HepG2 (cell line): ENCODE measurements around the gene TM4SF5. TPM values are rescaled to one million over a fixed set of nuclear protein-coding genes. Genes with fewer than 3 reads are reported as not detected.

ENCODE experiments used
- ATAC-seq: fragments of 200-7000 bp; cut with Tn5 transposase; 3 replicates; pipeline ENCODE4 v1.9.1; 2020; ENCODE audit warnings: mild to moderate bottlenecking, moderate library complexity
- BruUV-seq: library from RNA; stranded (reverse); fragments of 400-500 nt; replicated peaks from 2 replicates; lab custom pipeline; 2021; lab: Mats Ljungman, UMichigan
- CTCF ChIA-PET: fragments of 300-600 bp; formaldehyde crosslinking; extraction: SDS; loops from one replicate; lab custom pipeline; 2021; ENCODE audit warnings: low total read pairs, inconsistent platforms, low intra/inter-chr PET ratio; lab: Yijun Ruan, JAX
- POLR2A ChIA-PET: fragments of 350-600 bp; sonication (Branson Sonifier 250); formaldehyde crosslinking; loops from one replicate; lab custom pipeline; 2020; ENCODE audit warnings: antibody characterized with exemption, inconsistent platforms; lab: Yijun Ruan, JAX
- DNase-seq: peaks from one replicate; pipeline ENCODE4 v3.0.0-alpha.2; 2015; ENCODE audit warnings: low spot score
- FAIRE-seq: peaks from 3 replicates; lab custom pipeline; 2011; peaks lifted over from hg19 to GRCh38; lab: Jason Lieb, UNC
- H2AFZ ChIP-seq: one replicate; pipeline ENCODE4 v1.6.1; 2011; ENCODE audit warnings: low read length, inconsistent platforms
- H3K27ac ChIP-seq: fragments of 300-600 bp; 3 replicates; pipeline ENCODE4 v1.8.0; 2011; ENCODE audit warnings: mixed run types, mild to moderate bottlenecking, mixed read lengths, low read length, inconsistent platforms; ENCODE audit not compliant: insufficient read depth; ENCODE audit errors: extremely low read length
- H3K27me3 ChIP-seq, 2 experiments: fragments of 200-600 bp in 1 of 2; 2 replicates in 1 of 2; 3 replicates in 1 of 2; pipeline versions ENCODE4 v1.6.0 to v1.8.0; 2011; ENCODE audit warnings: low read length in 2 of 2, mild to moderate bottlenecking in 2 of 2, moderate library complexity in 2 of 2, inconsistent platforms in 1 of 2; ENCODE audit not compliant: insufficient read depth in 2 of 2, control insufficient read depth in 1 of 2
- H3K36me3 ChIP-seq, 2 experiments: fragments of 200-600 bp in 1 of 2; replicated peaks in 1 of 2; 2 replicates in 1 of 2; 3 replicates in 1 of 2; pipeline versions ENCODE4 v1.5.1 to v1.8.0; 2011; ENCODE audit warnings: low read length in 2 of 2, inconsistent platforms in 1 of 2; ENCODE audit not compliant: insufficient read depth in 2 of 2, control insufficient read depth in 1 of 2
- H3K4me1 ChIP-seq: 2 replicates; pipeline ENCODE4 v1.5.1; 2012; ENCODE audit warnings: low read length, inconsistent platforms; ENCODE audit not compliant: insufficient read depth
- H3K4me2 ChIP-seq: 2 replicates; pipeline ENCODE4 v1.6.0; 2011; ENCODE audit warnings: low read depth, low read length, inconsistent platforms
- H3K4me3 ChIP-seq, 3 experiments: fragments of 200-600 bp in 1 of 3; sonication (generic), shearing (Covaris generic) in 1 of 3; replicated peaks in 1 of 3; 2 replicates each; pipeline ENCODE4 v1.5.1; 2011 to 2016; ENCODE audit warnings: low read length in 3 of 3, inconsistent platforms in 2 of 3, low read depth in 2 of 3, mild to moderate bottlenecking in 2 of 3, control low read depth in 1 of 3, mixed read lengths in 1 of 3; ENCODE audit not compliant: insufficient read depth in 1 of 3
- H3K79me2 ChIP-seq: one replicate; pipeline ENCODE4 v1.6.1; 2011; ENCODE audit warnings: low read length, inconsistent platforms; ENCODE audit not compliant: insufficient read depth
- H3K9ac ChIP-seq: 2 replicates; pipeline ENCODE4 v1.6.0; 2011; ENCODE audit warnings: mild to moderate bottlenecking, low read depth, low read length, inconsistent platforms; ENCODE audit not compliant: insufficient read depth
- H3K9me3 ChIP-seq: 2 replicates; pipeline ENCODE4 v1.5.1; 2012; ENCODE audit warnings: mild to moderate bottlenecking, low read length
- H4K20me1 ChIP-seq: 2 replicates; pipeline ENCODE4 v1.6.0; 2011; ENCODE audit warnings: inconsistent platforms, mild to moderate bottlenecking, low read length, moderate library complexity; ENCODE audit not compliant: insufficient read depth
- CEBPG ChIP-seq: IDR thresholded peaks from 2 replicates; pipeline ENCODE4 v1.6.1; 2016
- FOXK1 ChIP-seq: sonication (generic); formaldehyde crosslinking; IDR thresholded peaks from 2 replicates; pipeline ENCODE4 v1.4.0; 2020; ENCODE audit warnings: low read depth, missing genetic modification reagents, borderline replicate concordance
- GMEB1 ChIP-seq: sonication (generic); formaldehyde crosslinking; IDR thresholded peaks from 2 replicates; pipeline ENCODE4 v1.5.1; 2020; ENCODE audit warnings: missing genetic modification reagents, mild to moderate bottlenecking, borderline replicate concordance
- KDM5A ChIP-seq: fragments of 200-600 bp; sonication (generic); IDR thresholded peaks from 2 replicates; pipeline ENCODE4 v1.7.0; 2018; ENCODE audit warnings: antibody characterized with exemption, mild to moderate bottlenecking, low read length, borderline replicate concordance
- SKI ChIP-seq: fragments of 450-650 bp; IDR thresholded peaks from one replicate; pipeline ENCODE4 v1.6.1; 2018; ENCODE audit warnings: mild to moderate bottlenecking; ENCODE audit not compliant: partially characterized antibody
- TERF1 ChIP-seq: sonication (generic); formaldehyde crosslinking; IDR thresholded peaks from 2 replicates; pipeline ENCODE4 v1.8.0; 2022; ENCODE audit warnings: mild to moderate bottlenecking, missing genetic modification reagents, moderate library complexity
- ZFP36L1 ChIP-seq: sonication (generic); formaldehyde crosslinking; IDR thresholded peaks from 2 replicates; pipeline ENCODE4 v1.8.0; 2022; ENCODE audit warnings: mild to moderate bottlenecking, missing genetic modification reagents, moderate library complexity
- ZNF772 ChIP-seq: sonication (generic); formaldehyde crosslinking; IDR thresholded peaks from 2 replicates; pipeline ENCODE4 v1.5.0; 2020; ENCODE audit warnings: mild to moderate bottlenecking, missing genetic modification reagents
- ZNF784 ChIP-seq: sonication (generic); formaldehyde crosslinking; IDR thresholded peaks from 2 replicates; pipeline ENCODE4 v1.5.1; 2020; ENCODE audit warnings: missing genetic modification reagents, mild to moderate bottlenecking, borderline replicate concordance
- ZSCAN30 ChIP-seq: sonication (generic); formaldehyde crosslinking; IDR thresholded peaks from 2 replicates; pipeline ENCODE4 v1.5.0; 2020; ENCODE audit warnings: mild to moderate bottlenecking, missing genetic modification reagents
- WGBS: methylation state at CpG from one replicate; pipeline ENCODE4 v1.1.6; 2017; ENCODE audit warnings: low lambda C conversion rate; 5-methylcytosine and 5-hydroxymethylcytosine counted together
- in situ Hi-C: cut with HindIII; loops from 2 replicates; pipeline ENCODE4 v1.10.0; 2017; ENCODE audit warnings: low pct_unique_long_range_greater_than_20kb; ENCODE audit not compliant: extremely low pct_ligation_motif_present
- intact Hi-C: fragments of 100-400 bp; cut with micrococcal nuclease; formaldehyde crosslinking; loops from one replicate; pipeline ENCODE4 v1.10.0; 2022; ENCODE audit not compliant: unreplicated experiment
- polyA plus RNA-seq, 8 experiments: library from polyadenylated mRNA; depleted of rRNA in 3 of 8; stranded (reverse) in 7 of 8; unstranded in 1 of 8; fragments of >200 nt; fragmentation: Illumina TruSeq in 4 of 8; extraction: Trizol in 4 of 8; gene quantifications; 2 replicates each; pipeline versions ENCODE4 v1.2.1 to v1.2.3, GENCODE V29; 2011 to 2016; ENCODE audit warnings: low read depth in 4 of 8, missing spikeins in 1 of 8, mixed read lengths in 1 of 8; ENCODE audit not compliant: insufficient read depth in 1 of 8
- total RNA-seq, 5 experiments: library from RNA; depleted of rRNA; stranded (reverse); fragments of >200 nt; fragmentation: Illumina TruSeq; extraction: Trizol; gene quantifications; 2 replicates each; pipeline ENCODE4 v1.2.3, GENCODE V29; 2016; ENCODE audit warnings: low read depth in 1 of 5
- TF ChIP-seq, protein P1 (sequence below): sonication (generic); formaldehyde crosslinking; IDR thresholded peaks from 2 replicates; pipeline ENCODE4 v1.8.0; 2022; ENCODE audit warnings: missing genetic modification reagents, low read depth, mild to moderate bottlenecking, borderline replicate concordance
- TF ChIP-seq, protein P2 (sequence below): sonication (generic); formaldehyde crosslinking; IDR thresholded peaks from 2 replicates; pipeline ENCODE4 v1.4.0; 2020; ENCODE audit warnings: mild to moderate bottlenecking, missing genetic modification reagents
- TF ChIP-seq, protein P3 (sequence below): sonication (generic); formaldehyde crosslinking; IDR thresholded peaks from 2 replicates; pipeline ENCODE4 v1.4.0; 2020; ENCODE audit warnings: missing genetic modification reagents
- TF ChIP-seq, protein P4 (sequence below): sonication (generic); formaldehyde crosslinking; IDR thresholded peaks from 2 replicates; pipeline ENCODE4 v1.5.0; 2020; ENCODE audit warnings: missing genetic modification reagents

The TM4SF5 gene
- total and polyA plus RNA-seq, 2 of the 13 experiments (the other 11 are each of a cell fraction or from before 2014, with no cell fraction given): 30.1 to 126 TPM

DNA sequence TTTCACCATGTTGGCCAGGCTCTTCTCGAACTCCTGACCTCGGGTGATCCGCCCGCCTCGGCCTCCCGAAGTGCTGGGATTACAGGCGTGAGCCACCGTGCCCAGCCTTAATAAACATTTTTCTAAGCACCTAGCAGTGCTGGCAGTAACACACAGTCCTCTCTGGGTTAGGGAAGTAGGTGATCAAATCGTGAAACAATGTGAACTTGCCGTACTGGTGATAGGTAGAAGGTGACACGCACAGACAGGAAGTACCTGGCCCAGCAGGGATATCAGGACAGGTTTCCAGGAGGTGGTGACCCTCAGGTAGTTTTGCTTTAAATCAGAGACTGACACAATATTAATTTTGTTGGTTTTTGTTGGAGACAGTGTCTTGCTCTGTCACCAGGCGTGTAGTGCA, 39.8 kb downstream of the TM4SF5 start:
- ATAC-seq: no peak
- POLR2A ChIA-PET: no interaction called here

More for the DNA sequence above, 39.8 kb downstream of the TM4SF5 start:
- WGBS: 95% methylated on average over 12 of the region's 12 CpGs
- H3K4me1 ChIP-seq: peaks cover 24% of the 10 kb centered on the region
- no peaks in the 10 kb centered on the region for H3K79me2 ChIP-seq
- no peaks in the 10 kb centered on the region for H3K27me3 ChIP-seq
- intact Hi-C loops (no loop called here), in situ Hi-C loops (no loop called here)
- H3K27ac ChIP-seq: no peak overlapping the region
- H3K36me3 ChIP-seq: peaks cover 9 to 10% of the 10 kb centered on the region in 2 experiments; a peak in 4 of 5 replicates
- no peaks in the 10 kb centered on the region for H3K9me3 ChIP-seq
- CTCF ChIA-PET: no interaction called here
- no peak overlapping the region for H2AFZ ChIP-seq
- no peak for DNase-seq
- TF ChIP-seq ZNF784 (CRISPR knock-in tag) (no peak), KDM5A (no peak), ZFP36L1 (CRISPR knock-in tag) (no peak), GMEB1 (CRISPR knock-in tag) (no peak), FOXK1 (CRISPR knock-in tag) (no peak), TERF1 (CRISPR knock-in tag) (no peak), SKI (no peak), CEBPG (CRISPR knock-in tag) (no peak), ZSCAN30 (CRISPR knock-in tag) (no peak), ZNF772 (CRISPR knock-in tag) (no peak)
- TF ChIP-seq, protein P1, sequence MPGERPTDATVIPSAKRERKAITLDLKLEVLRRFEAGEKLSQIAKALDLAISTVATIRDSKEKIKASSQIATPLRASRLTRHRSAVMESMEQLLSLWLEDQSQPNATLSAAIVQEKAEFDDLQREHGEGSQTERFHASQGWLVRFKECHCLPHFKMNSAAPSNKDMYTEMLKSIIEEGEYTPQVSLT (CRISPR knock-in tag): no peak
- TF ChIP-seq, protein P2, sequence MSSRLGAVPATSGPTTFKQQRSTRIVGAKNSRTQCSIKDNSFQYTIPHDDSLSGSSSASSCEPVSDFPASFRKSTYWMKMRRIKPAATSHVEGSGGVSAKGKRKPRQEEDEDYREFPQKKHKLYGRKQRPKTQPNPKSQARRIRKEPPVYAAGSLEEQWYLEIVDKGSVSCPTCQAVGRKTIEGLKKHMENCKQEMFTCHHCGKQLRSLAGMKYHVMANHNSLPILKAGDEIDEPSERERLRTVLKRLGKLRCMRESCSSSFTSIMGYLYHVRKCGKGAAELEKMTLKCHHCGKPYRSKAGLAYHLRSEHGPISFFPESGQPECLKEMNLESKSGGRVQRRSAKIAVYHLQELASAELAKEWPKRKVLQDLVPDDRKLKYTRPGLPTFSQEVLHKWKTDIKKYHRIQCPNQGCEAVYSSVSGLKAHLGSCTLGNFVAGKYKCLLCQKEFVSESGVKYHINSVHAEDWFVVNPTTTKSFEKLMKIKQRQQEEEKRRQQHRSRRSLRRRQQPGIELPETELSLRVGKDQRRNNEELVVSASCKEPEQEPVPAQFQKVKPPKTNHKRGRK (CRISPR knock-in tag): no peak
- TF ChIP-seq, protein P3, sequence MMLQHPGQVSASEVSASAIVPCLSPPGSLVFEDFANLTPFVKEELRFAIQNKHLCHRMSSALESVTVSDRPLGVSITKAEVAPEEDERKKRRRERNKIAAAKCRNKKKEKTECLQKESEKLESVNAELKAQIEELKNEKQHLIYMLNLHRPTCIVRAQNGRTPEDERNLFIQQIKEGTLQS (CRISPR knock-in tag): no peak
- TF ChIP-seq, protein P4, sequence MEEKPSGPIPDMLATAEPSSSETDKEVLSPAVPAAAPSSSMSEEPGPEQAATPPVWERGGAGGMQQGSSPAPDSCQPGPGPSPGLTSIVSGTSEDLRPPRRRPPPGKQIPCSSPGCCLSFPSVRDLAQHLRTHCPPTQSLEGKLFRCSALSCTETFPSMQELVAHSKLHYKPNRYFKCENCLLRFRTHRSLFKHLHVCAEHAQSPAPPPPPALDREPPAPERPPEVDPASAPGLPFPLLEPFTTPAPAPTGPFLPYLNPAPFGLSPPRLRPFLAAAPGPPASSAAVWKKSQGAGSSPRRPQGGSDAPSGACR (CRISPR knock-in tag): no peak
- H3K4me2 ChIP-seq: no peak overlapping the region
- FAIRE-seq: no peak
- H4K20me1 ChIP-seq: no peaks in the 10 kb centered on the region
- H3K4me3 ChIP-seq: no peak overlapping the region
- H3K9ac ChIP-seq: no peak overlapping the region
- BruUV-seq: no TSS peak
